Naive B cell (primary cell): ENCODE results near the gene SLC48A1. TPM values are rescaled to one million over a fixed set of nuclear protein-coding genes. Genes with fewer than 3 reads are reported as not detected.
A peak's percentile ranks its signal among the peaks of the same experiment; 100 is the strongest.

ENCODE experiments used
- ATAC-seq, 2 donors: fragments of 150-1000 bp; cut with Tn5 transposase; 2 replicates each; pipeline ENCODE4 v1.10.0; 2021; ENCODE audit warnings: low read depth in 2 of 2, mild to moderate bottlenecking in 2 of 2, moderate library complexity in 2 of 2
- DNase-seq: peaks from one replicate; pipeline ENCODE4 v3.0.0; 2022
- H3K27ac Mint-ChIP-seq, 6 donors: one replicate each; pipeline ENCODE4 v1.8.0; 2020 to 2022; ENCODE audit warnings: mild to moderate bottlenecking in 6 of 6, mixed read lengths in 6 of 6, moderate library complexity in 5 of 6, inconsistent platforms in 2 of 6
- H3K27me3 Mint-ChIP-seq, 3 donors: one replicate each; pipeline ENCODE4 v1.8.0; 2021 to 2022; ENCODE audit warnings: mixed read lengths in 3 of 3, mild to moderate bottlenecking in 1 of 3
- H3K36me3 Mint-ChIP-seq, 2 donors: one replicate each; pipeline ENCODE4 v1.8.0; 2020 to 2022; ENCODE audit warnings: mixed read lengths in 2 of 2, inconsistent platforms in 1 of 2, mild to moderate bottlenecking in 1 of 2
- H3K4me1 Mint-ChIP-seq, 3 donors: one replicate each; pipeline ENCODE4 v1.8.0; 2020 to 2022; ENCODE audit warnings: mixed read lengths in 3 of 3, inconsistent platforms in 1 of 3, mild to moderate bottlenecking in 1 of 3, moderate library complexity in 1 of 3
- H3K4me3 Mint-ChIP-seq, 8 donors: one replicate each; pipeline ENCODE4 v1.8.0; 2020 to 2022; ENCODE audit warnings: mild to moderate bottlenecking in 8 of 8, mixed read lengths in 8 of 8, moderate library complexity in 8 of 8, inconsistent platforms in 2 of 8
- H3K9me3 Mint-ChIP-seq, 7 donors: one replicate each; pipeline ENCODE4 v1.8.0; 2020 to 2022; ENCODE audit warnings: mixed read lengths in 7 of 7, mild to moderate bottlenecking in 5 of 7, inconsistent platforms in 2 of 7, moderate library complexity in 1 of 7
- polyA plus RNA-seq, 6 donors: library from polyadenylated mRNA; unstranded; fragments of 300-500 nt; fragmentation: Illumina TruSeq; gene quantifications; one replicate each; pipeline ENCODE4 v1.2.3, GENCODE V29; 2021; ENCODE audit warnings: low read depth in 6 of 6

SLC48A1 gene
- polyA plus RNA-seq, 6 donors from 2014 or later: 12.2 to 18.3 (median 13.9) TPM

- no peaks in the 10 kb centered on the region for H3K36me3 Mint-ChIP-seq
- peak; percentile 79 for ATAC-seq
- peak within 1 kb of the TSS; percentile 86 to 97 (median 93) for H3K4me3 Mint-ChIP-seq
- peaks cover 0 to 2% (median 0%) of the 10 kb centered on the region in 3 donors for H3K27me3 Mint-ChIP-seq
- peak; percentile 59 for DNase-seq
- peaks cover 60 to 66% (median 65%) of the 10 kb centered on the region in 3 donors for H3K4me1 Mint-ChIP-seq
- H3K9me3 Mint-ChIP-seq: no peaks in the 10 kb centered on the region
- H3K27ac Mint-ChIP-seq: peak within 1 kb of the TSS; percentile 85 to 99 (median 92)
Measured at GRCh38 chr12:47819896-47820630, 47.0 kb downstream of the SLC48A1 start, which contains the start of gene HDAC7. HDAC7 (minus strand) TSS chr12:47819903; CDS start chr12:47819785, 118 bp downstream.

- H3K27ac Mint-ChIP-seq: peak overlapping the region in 5 of 6 donors; percentile 56 to 94 (median 85)
- no peaks in the 10 kb centered on the region for H3K36me3 Mint-ChIP-seq
- H3K27me3 Mint-ChIP-seq: peaks cover 0 to 4% (median 0%) of the 10 kb centered on the region in 3 donors
- peak overlapping the region; percentile 86 to 96 (median 92) for H3K4me3 Mint-ChIP-seq
- ATAC-seq: no peak
- peaks cover 60 to 66% (median 60%) of the 10 kb centered on the region in 3 donors for H3K4me1 Mint-ChIP-seq
- DNase-seq: no peak
- H3K9me3 Mint-ChIP-seq: no peaks in the 10 kb centered on the region
Measured at GRCh38 chr12:47820631-47821345, 47.8 kb downstream of the SLC48A1 start.

- Mint-ChIP-seq H3K27ac (peak overlapping the region in 1 of 6 donors; percentile 30), H3K9me3 (no peaks in the 10 kb centered on the region), H3K27me3 (peaks cover 0 to 4% (median 0%) of the 10 kb centered on the region in 3 donors), H3K4me3 (peak overlapping the region; percentile 76 to 96 (median 90)), H3K36me3 (no peaks in the 10 kb centered on the region), H3K4me1 (peaks cover 54 to 64% (median 57%) of the 10 kb centered on the region in 3 donors)
- DNase-seq (no peak), ATAC-seq (no peak)
Measured at GRCh38 chr12:47821346-47821706, 48.3 kb downstream of the SLC48A1 start.

- no peaks in the 10 kb centered on the region for H3K9me3 Mint-ChIP-seq
- peaks cover 43 to 56% (median 47%) of the 10 kb centered on the region in 3 donors for H3K4me1 Mint-ChIP-seq
- H3K27ac Mint-ChIP-seq: peak overlapping the region in 2 of 6 donors; percentile 1 to 41
- DNase-seq: no peak
- ATAC-seq: no peak
- H3K36me3 Mint-ChIP-seq: no peaks in the 10 kb centered on the region
- peaks cover 0 to 4% (median 0%) of the 10 kb centered on the region in 3 donors for H3K27me3 Mint-ChIP-seq
- H3K4me3 Mint-ChIP-seq: peak overlapping the region in 2 of 8 donors; percentile 87 to 92
Measured at GRCh38 chr12:47822401-47822800, 49.4 kb downstream of the SLC48A1 start.

- Mint-ChIP-seq H3K9me3 (no peaks in the 10 kb centered on the region), H3K4me3 (peak overlapping the region in 1 of 8 donors; percentile 92), H3K36me3 (no peaks in the 10 kb centered on the region), H3K27me3 (peaks cover 0 to 4% (median 0%) of the 10 kb centered on the region in 3 donors), H3K4me1 (peaks cover 39 to 52% (median 43%) of the 10 kb centered on the region in 3 donors), H3K27ac (peak overlapping the region in 3 of 6 donors; percentile 31 to 55 (median 41))
- DNase-seq (no peak), ATAC-seq (no peak)
Measured at GRCh38 chr12:47822863-47823262, 49.8 kb downstream of the SLC48A1 start.

- peaks cover 32 to 45% (median 36%) of the 10 kb centered on the region in 3 donors for H3K4me1 Mint-ChIP-seq
- DNase-seq (no peak), ATAC-seq (no peak)
- H3K27me3 Mint-ChIP-seq: peaks cover 0 to 4% (median 0%) of the 10 kb centered on the region in 3 donors
- no peaks in the 10 kb centered on the region for H3K36me3 Mint-ChIP-seq
- peak overlapping the region in 1 of 8 donors; percentile 92 for H3K4me3 Mint-ChIP-seq
- peak overlapping the region in 1 of 6 donors; percentile 80 for H3K27ac Mint-ChIP-seq
- no peaks in the 10 kb centered on the region for H3K9me3 Mint-ChIP-seq
Measured at GRCh38 chr12:47823422-47824086, 50.5 kb downstream of the SLC48A1 start.

GRCh38 chr12:47824198-47824597 is 51.2 kb downstream of the SLC48A1 start:
- Mint-ChIP-seq H3K4me1 (peaks cover 27 to 40% (median 33%) of the 10 kb centered on the region in 3 donors), H3K27me3 (peaks cover 0 to 4% (median 0%) of the 10 kb centered on the region in 3 donors), H3K4me3 (no peak overlapping the region), H3K9me3 (no peaks in the 10 kb centered on the region), H3K27ac (peak overlapping the region in 2 of 6 donors; percentile 32 to 80), H3K36me3 (no peaks in the 10 kb centered on the region)
- DNase-seq: no peak
- ATAC-seq: no peak

GRCh38 chr12:47824635-47825034 is 51.6 kb downstream of the SLC48A1 start:
- no peak for ATAC-seq
- H3K4me1 Mint-ChIP-seq: peaks cover 27 to 40% (median 33%) of the 10 kb centered on the region in 3 donors

GRCh38 chr12:47825173-47825639 is 52.2 kb downstream of the SLC48A1 start:
- Mint-ChIP-seq H3K4me1 (peaks cover 25 to 38% (median 31%) of the 10 kb centered on the region in 3 donors), H3K27me3 (peaks cover 0 to 4% (median 0%) of the 10 kb centered on the region in 3 donors), H3K27ac (peak overlapping the region in 2 of 6 donors; percentile 0 to 73), H3K4me3 (peak overlapping the region in 2 of 8 donors; percentile 33 to 37), H3K9me3 (no peaks in the 10 kb centered on the region), H3K36me3 (no peaks in the 10 kb centered on the region)
- DNase-seq (no peak), ATAC-seq (no peak)

More at GRCh38 chr12:47824635-47825034, 51.6 kb downstream of the SLC48A1 start:
- no peaks in the 10 kb centered on the region for H3K36me3 Mint-ChIP-seq
- H3K27ac Mint-ChIP-seq: peak overlapping the region in 2 of 6 donors; percentile 32 to 80
- H3K9me3 Mint-ChIP-seq: no peaks in the 10 kb centered on the region
- no peak overlapping the region for H3K4me3 Mint-ChIP-seq
- no peak for DNase-seq
- H3K27me3 Mint-ChIP-seq: peaks cover 0 to 4% (median 0%) of the 10 kb centered on the region in 3 donors

- ATAC-seq (no peak), DNase-seq (no peak)
- Mint-ChIP-seq H3K4me1 (peaks cover 24 to 41% (median 25%) of the 10 kb centered on the region in 3 donors), H3K4me3 (no peak overlapping the region), H3K36me3 (no peaks in the 10 kb centered on the region), H3K27me3 (peaks cover 0 to 4% (median 0%) of the 10 kb centered on the region in 3 donors), H3K27ac (peak overlapping the region in 1 of 6 donors; percentile 19), H3K9me3 (no peaks in the 10 kb centered on the region)
Measured at GRCh38 chr12:47828008-47828975, 55.3 kb downstream of the SLC48A1 start.

GRCh38 chr12:47828976-47829482 is 56.0 kb downstream of the SLC48A1 start:
- Mint-ChIP-seq H3K27me3 (peaks cover 0 to 4% (median 0%) of the 10 kb centered on the region in 3 donors), H3K4me3 (no peak overlapping the region), H3K9me3 (no peaks in the 10 kb centered on the region), H3K4me1 (peaks cover 23 to 45% (median 25%) of the 10 kb centered on the region in 3 donors), H3K36me3 (no peaks in the 10 kb centered on the region), H3K27ac (no peak overlapping the region)
- DNase-seq (no peak), ATAC-seq (no peak)

- Mint-ChIP-seq H3K27me3 (peaks cover 0 to 4% (median 0%) of the 10 kb centered on the region in 3 donors), H3K9me3 (no peaks in the 10 kb centered on the region), H3K4me3 (no peak overlapping the region), H3K36me3 (no peaks in the 10 kb centered on the region), H3K4me1 (peaks cover 23 to 43% (median 25%) of the 10 kb centered on the region in 3 donors), H3K27ac (no peak overlapping the region)
- DNase-seq (no peak), ATAC-seq (no peak)
Measured at GRCh38 chr12:47829584-47829983, 56.5 kb downstream of the SLC48A1 start.
